Central memory CD8-positive, alpha-beta T cell (primary cell): ENCODE measurements around the gene HDAC9.

Source experiments
- ATAC-seq: fragments of 150-1000 bp; cut with Tn5 transposase; replicated peaks from 2 replicates; pipeline ENCODE4 v1.10.0; 2022; ENCODE audit warnings: mild to moderate bottlenecking, moderate FRiP score, moderate number of reproducible peaks; ENCODE audit not compliant: poor library complexity, severe bottlenecking; ENCODE audit errors: extremely low read depth
- DNase-seq, 2 donors: peaks; one replicate each; pipeline ENCODE4 v3.0.0; 2021; ENCODE audit warnings: low spot score in 2 of 2
- H3K27ac Mint-ChIP-seq: one replicate; pipeline ENCODE4 v1.8.0; 2022; ENCODE audit warnings: low read depth, mild to moderate bottlenecking, moderate library complexity, mixed read lengths
- H3K27me3 Mint-ChIP-seq: one replicate; pipeline ENCODE4 v1.8.0; 2022; ENCODE audit warnings: mixed read lengths
- H3K36me3 Mint-ChIP-seq: one replicate; pipeline ENCODE4 v1.8.0; 2022; ENCODE audit warnings: mild to moderate bottlenecking, moderate library complexity, mixed read lengths; ENCODE audit not compliant: insufficient read depth
- H3K4me1 Mint-ChIP-seq: one replicate; pipeline ENCODE4 v1.8.0; 2022; ENCODE audit warnings: mixed read lengths
- H3K4me3 Mint-ChIP-seq: one replicate; pipeline ENCODE4 v1.8.0; 2022; ENCODE audit warnings: mild to moderate bottlenecking, moderate library complexity, mixed read lengths
- H3K9me3 Mint-ChIP-seq: one replicate; pipeline ENCODE4 v1.8.0; 2022; ENCODE audit warnings: mixed read lengths

The HDAC9 gene

GRCh38 chr7:18890134-18890533 lies 394.6 kb downstream of the HDAC9 start:
- no peak overlapping the region for H3K4me3 Mint-ChIP-seq
- H3K27me3 Mint-ChIP-seq: no peaks in the 10 kb centered on the region
- H3K9me3 Mint-ChIP-seq: no peaks in the 10 kb centered on the region
- no peak for DNase-seq
- H3K4me1 Mint-ChIP-seq: no peaks in the 10 kb centered on the region
- H3K27ac Mint-ChIP-seq: no peak overlapping the region
- no peaks in the 10 kb centered on the region for H3K36me3 Mint-ChIP-seq
- no peak for ATAC-seq

- no peak for DNase-seq
- Mint-ChIP-seq H3K4me1 (no peaks in the 10 kb centered on the region), H3K9me3 (no peaks in the 10 kb centered on the region)
Measured at GRCh38 chr7:18890885-18891621, 395.5 kb downstream of the HDAC9 start.

GRCh38 chr7:18893156-18893555 lies 397.6 kb downstream of the HDAC9 start:
- H3K36me3 Mint-ChIP-seq: no peaks in the 10 kb centered on the region
- DNase-seq (no peak), ATAC-seq (no peak)
- no peaks in the 10 kb centered on the region for H3K4me1 Mint-ChIP-seq
- H3K27me3 Mint-ChIP-seq: no peaks in the 10 kb centered on the region
- no peak overlapping the region for H3K4me3 Mint-ChIP-seq
- no peak overlapping the region for H3K27ac Mint-ChIP-seq
- H3K9me3 Mint-ChIP-seq: no peaks in the 10 kb centered on the region

More at GRCh38 chr7:18890885-18891621, 395.5 kb downstream of the HDAC9 start:
- no peak for ATAC-seq
- H3K27me3 Mint-ChIP-seq: no peaks in the 10 kb centered on the region
- no peaks in the 10 kb centered on the region for H3K36me3 Mint-ChIP-seq
- no peak overlapping the region for H3K4me3 Mint-ChIP-seq
- no peak overlapping the region for H3K27ac Mint-ChIP-seq

GRCh38 chr7:18894155-18894554 lies 398.6 kb downstream of the HDAC9 start:
- H3K27ac Mint-ChIP-seq: no peak overlapping the region
- no peaks in the 10 kb centered on the region for H3K27me3 Mint-ChIP-seq
- no peaks in the 10 kb centered on the region for H3K4me1 Mint-ChIP-seq
- no peaks in the 10 kb centered on the region for H3K36me3 Mint-ChIP-seq
- DNase-seq (no peak), ATAC-seq (no peak)
- no peaks in the 10 kb centered on the region for H3K9me3 Mint-ChIP-seq
- H3K4me3 Mint-ChIP-seq: no peak overlapping the region

GRCh38 chr7:18895456-18895855 lies 399.9 kb downstream of the HDAC9 start:
- no peaks in the 10 kb centered on the region for H3K4me1 Mint-ChIP-seq
- H3K27me3 Mint-ChIP-seq: no peaks in the 10 kb centered on the region
- no peak overlapping the region for H3K27ac Mint-ChIP-seq
- H3K36me3 Mint-ChIP-seq: no peaks in the 10 kb centered on the region
- H3K9me3 Mint-ChIP-seq: no peaks in the 10 kb centered on the region
- ATAC-seq (no peak), DNase-seq (no peak)
- no peak overlapping the region for H3K4me3 Mint-ChIP-seq

- Mint-ChIP-seq H3K27ac (no peak overlapping the region), H3K36me3 (no peaks in the 10 kb centered on the region), H3K4me1 (no peaks in the 10 kb centered on the region), H3K9me3 (no peaks in the 10 kb centered on the region), H3K27me3 (no peaks in the 10 kb centered on the region), H3K4me3 (no peak overlapping the region)
- DNase-seq: no peak
- ATAC-seq: no peak
Measured at GRCh38 chr7:18896343-18896975, 400.9 kb downstream of the HDAC9 start.

GRCh38 chr7:18900236-18900635 lies 404.7 kb downstream of the HDAC9 start:
- Mint-ChIP-seq H3K27me3 (no peaks in the 10 kb centered on the region), H3K27ac (no peak overlapping the region), H3K36me3 (no peaks in the 10 kb centered on the region), H3K4me3 (no peak overlapping the region), H3K4me1 (no peaks in the 10 kb centered on the region), H3K9me3 (peaks cover 6% of the 10 kb centered on the region)
- ATAC-seq: no peak
- DNase-seq: no peak

- no peak overlapping the region for H3K27ac Mint-ChIP-seq
- H3K36me3 Mint-ChIP-seq: no peaks in the 10 kb centered on the region
- no peak for ATAC-seq
- no peaks in the 10 kb centered on the region for H3K27me3 Mint-ChIP-seq
- peaks cover 9% of the 10 kb centered on the region for H3K9me3 Mint-ChIP-seq
- H3K4me1 Mint-ChIP-seq: no peaks in the 10 kb centered on the region
- DNase-seq: no peak
- no peak overlapping the region for H3K4me3 Mint-ChIP-seq
Measured at GRCh38 chr7:18900803-18901202, 405.3 kb downstream of the HDAC9 start.

GRCh38 chr7:18901351-18901750 lies 405.8 kb downstream of the HDAC9 start:
- H3K27ac Mint-ChIP-seq: no peak overlapping the region
- ATAC-seq (no peak), DNase-seq (no peak)
- no peaks in the 10 kb centered on the region for H3K4me1 Mint-ChIP-seq
- peaks cover 11% of the 10 kb centered on the region for H3K9me3 Mint-ChIP-seq
- H3K27me3 Mint-ChIP-seq: no peaks in the 10 kb centered on the region
- no peaks in the 10 kb centered on the region for H3K36me3 Mint-ChIP-seq
- no peak overlapping the region for H3K4me3 Mint-ChIP-seq

GRCh38 chr7:18901982-18902421 lies 406.5 kb downstream of the HDAC9 start:
- ATAC-seq (no peak), DNase-seq (no peak)
- Mint-ChIP-seq H3K27me3 (no peaks in the 10 kb centered on the region), H3K36me3 (no peaks in the 10 kb centered on the region), H3K9me3 (peaks cover 11% of the 10 kb centered on the region), H3K27ac (no peak overlapping the region), H3K4me3 (no peak overlapping the region), H3K4me1 (no peaks in the 10 kb centered on the region)

GRCh38 chr7:18902892-18903291 lies 407.3 kb downstream of the HDAC9 start:
- DNase-seq: no peak

GRCh38 chr7:18903695-18904094 lies 408.1 kb downstream of the HDAC9 start:
- Mint-ChIP-seq H3K27me3 (no peaks in the 10 kb centered on the region), H3K9me3 (peaks cover 17% of the 10 kb centered on the region), H3K4me3 (no peak overlapping the region), H3K27ac (no peak overlapping the region), H3K4me1 (no peaks in the 10 kb centered on the region), H3K36me3 (no peaks in the 10 kb centered on the region)
- DNase-seq: no peak
- no peak for ATAC-seq

More at GRCh38 chr7:18902892-18903291, 407.3 kb downstream of the HDAC9 start:
- no peaks in the 10 kb centered on the region for H3K4me1 Mint-ChIP-seq
- no peak overlapping the region for H3K4me3 Mint-ChIP-seq
- H3K36me3 Mint-ChIP-seq: no peaks in the 10 kb centered on the region
- H3K27me3 Mint-ChIP-seq: no peaks in the 10 kb centered on the region
- peaks cover 11% of the 10 kb centered on the region for H3K9me3 Mint-ChIP-seq
- no peak for ATAC-seq
- H3K27ac Mint-ChIP-seq: no peak overlapping the region

- Mint-ChIP-seq H3K9me3 (peaks cover 27% of the 10 kb centered on the region), H3K36me3 (no peaks in the 10 kb centered on the region), H3K27me3 (no peaks in the 10 kb centered on the region), H3K27ac (no peak overlapping the region), H3K4me3 (no peak overlapping the region), H3K4me1 (no peaks in the 10 kb centered on the region)
- ATAC-seq (no peak), DNase-seq (no peak)
Measured at GRCh38 chr7:18905316-18905943, 409.9 kb downstream of the HDAC9 start.
